Hematopoietic multipotent progenitor cell treated with erythropoietin and hydrocortisone succinate and interleukin-3 and kit ligand, for 6 days (in vitro differentiated cells): ENCODE data around the gene LRP1B.

ENCODE experiments used
- DNase-seq: peaks from one replicate; pipeline ENCODE4 v3.0.0-alpha.2; 2015

LRP1B gene

GRCh38 chr2:141653184-141653583 lies 477.6 kb downstream of the LRP1B start:
- DNase-seq, result no peak

DNA sequence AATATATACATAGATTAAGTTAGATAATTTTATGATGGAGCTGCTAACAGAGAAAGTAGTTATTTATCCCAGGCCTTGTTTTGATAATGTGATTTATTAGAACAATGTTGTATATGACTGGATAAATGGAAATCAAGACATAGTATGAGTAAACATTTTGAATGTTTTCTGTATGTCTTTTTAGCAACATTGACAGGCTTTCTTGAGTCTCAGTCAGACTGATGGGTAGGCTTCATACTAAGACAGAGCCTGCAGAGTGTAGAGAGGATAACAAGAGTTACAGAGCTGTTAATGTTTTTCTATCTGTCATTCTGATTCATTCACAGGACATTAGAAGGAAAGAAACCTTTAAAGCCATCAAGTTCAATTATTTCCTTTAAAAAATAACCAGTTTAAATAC lies 478.5 kb downstream of the LRP1B start:
- no peak for DNase-seq

- DNase-seq, result no peak
Measured at GRCh38 chr2:141647353-141647752, 483.5 kb downstream of the LRP1B start.

GRCh38 chr2:141641462-141641861 lies 489.4 kb downstream of the LRP1B start:
- no peak for DNase-seq

GRCh38 chr2:141639809-141640208 lies 491.0 kb downstream of the LRP1B start:
- no peak for DNase-seq

GRCh38 chr2:141633132-141633531 lies 497.7 kb downstream of the LRP1B start:
- no peak for DNase-seq

- no peak for DNase-seq
Measured at GRCh38 chr2:141630407-141630930, 500.3 kb downstream of the LRP1B start.

- no peak for DNase-seq
Measured at GRCh38 chr2:141620372-141620771, 510.4 kb downstream of the LRP1B start.

- no peak for DNase-seq
Measured at GRCh38 chr2:141618457-141618856, 512.4 kb downstream of the LRP1B start.

GRCh38 chr2:141611981-141612380 lies 518.8 kb downstream of the LRP1B start:
- no peak for DNase-seq

GRCh38 chr2:141611176-141611571 lies 519.6 kb downstream of the LRP1B start:
- no peak for DNase-seq

GRCh38 chr2:141610564-141611175 lies 520.1 kb downstream of the LRP1B start:
- DNase-seq, result no peak

DNA sequence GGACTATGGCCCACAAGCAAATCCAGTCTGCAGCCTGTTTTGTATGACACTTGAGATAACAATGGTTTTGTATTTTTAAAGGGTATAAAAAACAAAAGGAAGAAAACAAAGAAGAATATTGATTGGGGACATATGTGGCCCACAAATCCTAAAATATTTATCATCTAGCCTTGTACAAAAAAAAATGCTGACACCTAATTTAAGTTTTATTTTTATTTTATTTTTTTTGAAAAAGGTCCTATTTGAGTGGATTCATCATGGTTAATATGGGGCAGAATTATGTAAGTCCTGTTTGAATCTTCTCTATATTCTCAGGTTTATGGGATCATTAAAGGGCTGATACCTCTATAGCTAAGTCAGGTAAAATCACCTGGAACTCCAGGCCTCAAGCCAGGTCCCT lies 525.7 kb downstream of the LRP1B start:
- DNase-seq, result no peak

GRCh38 chr2:141601511-141602152 lies 529.2 kb downstream of the LRP1B start:
- DNase-seq, result no peak

GRCh38 chr2:141599721-141600120 lies 531.1 kb downstream of the LRP1B start:
- no peak for DNase-seq

DNA sequence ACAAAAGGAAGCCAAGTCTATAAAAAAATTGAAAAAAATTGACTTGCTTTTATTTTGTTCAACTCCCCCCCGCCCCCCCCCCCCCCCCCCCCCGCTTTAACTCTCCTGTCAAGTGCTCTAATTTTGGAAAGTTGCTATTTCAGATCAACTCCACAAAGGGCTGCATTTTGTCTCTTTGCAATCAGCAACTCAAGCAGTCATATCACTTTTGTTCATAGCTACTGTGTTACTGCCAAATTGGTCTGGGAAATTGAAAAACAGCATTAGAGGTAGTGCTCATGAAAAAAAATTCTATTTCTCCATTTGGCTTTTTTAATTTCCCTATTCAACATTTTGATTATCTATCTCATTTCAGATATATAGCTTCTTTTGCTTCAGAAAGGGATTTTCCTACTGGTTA lies 531.8 kb downstream of the LRP1B start:
- DNase-seq, result no peak

GRCh38 chr2:141595316-141595920 lies 535.4 kb downstream of the LRP1B start:
- DNase-seq, result no peak

GRCh38 chr2:141591787-141592186 lies 539.0 kb downstream of the LRP1B start:
- DNase-seq, result no peak

DNA sequence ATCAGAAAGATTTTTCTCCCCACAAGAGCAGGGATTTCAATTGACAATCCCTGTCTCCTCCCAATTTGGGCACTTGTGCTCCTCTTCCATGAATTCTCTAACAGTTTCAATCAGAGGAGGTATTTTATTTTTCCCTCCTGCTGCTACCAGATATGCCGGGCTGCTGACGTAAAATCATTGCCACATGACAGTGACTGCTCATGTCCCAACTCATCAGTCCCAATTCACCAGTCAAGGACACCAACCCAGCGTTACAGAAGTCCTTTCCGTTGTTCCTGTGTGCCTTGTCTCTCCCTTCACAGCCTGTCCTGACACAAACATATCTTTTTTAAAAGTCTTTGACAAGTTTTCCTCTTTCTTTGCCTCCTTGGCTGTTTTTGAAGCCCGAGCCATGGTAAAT lies 540.2 kb downstream of the LRP1B start:
- no peak for DNase-seq

DNA sequence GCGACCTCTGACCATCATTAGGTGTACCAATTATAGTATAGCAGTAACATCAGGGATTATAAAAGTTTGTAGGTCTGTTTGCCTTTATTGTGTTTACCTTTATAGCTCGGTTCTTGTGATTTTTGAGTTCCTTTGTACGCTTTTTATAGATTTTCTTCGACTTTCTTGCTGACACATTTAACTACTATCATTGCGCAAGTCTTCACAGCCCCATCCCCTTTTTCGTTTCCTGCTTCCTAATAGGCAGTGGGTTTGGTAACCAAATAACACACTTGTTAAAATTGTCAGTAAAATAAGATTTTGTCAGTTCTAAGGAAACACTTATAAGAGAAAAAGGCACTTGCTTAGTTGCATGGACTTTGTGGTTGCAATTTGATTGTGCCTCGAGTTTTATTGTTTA lies 541.5 kb downstream of the LRP1B start:
- DNase-seq, result no peak

- no peak for DNase-seq
Measured at GRCh38 chr2:141586985-141587384, 543.8 kb downstream of the LRP1B start.

DNA sequence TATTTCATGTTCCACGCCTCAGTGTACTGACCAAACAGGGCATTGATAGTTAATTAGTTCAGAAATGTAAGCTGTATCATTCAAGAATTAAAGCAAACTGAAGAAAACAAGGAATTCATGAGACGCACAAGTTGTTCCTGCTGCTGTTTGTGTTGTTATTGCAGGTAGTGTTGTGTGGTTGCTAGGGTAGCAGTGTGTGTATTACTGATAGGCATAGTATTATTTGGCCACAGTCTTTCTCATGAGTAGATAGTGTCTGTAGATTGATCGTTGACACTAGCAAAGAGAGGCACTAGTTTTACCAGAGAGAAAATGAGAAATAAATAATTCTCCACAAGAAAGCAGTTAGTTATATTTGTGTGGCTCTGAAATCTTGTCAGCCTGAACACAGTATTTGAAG lies 548.6 kb downstream of the LRP1B start:
- DNase-seq, result no peak

GRCh38 chr2:141579071-141579470 lies 551.7 kb downstream of the LRP1B start:
- no peak for DNase-seq

GRCh38 chr2:141570474-141571131 lies 560.2 kb downstream of the LRP1B start:
- no peak for DNase-seq
